Right lobe of liver (tissue), 4 donors: ENCODE results near the gene TTLL10.

Experiments used
- CTCF ChIP-seq, 4 donors: fragments of 200-600 bp in 3 of 4; fragments of 450-650 bp in 1 of 4; IDR thresholded peaks; one replicate each; pipeline versions ENCODE4 v1.5.1 to v1.8.0; 2016 to 2022; ENCODE audit warnings: antibody characterized with exemption in 4 of 4, mild to moderate bottlenecking in 2 of 4
- POLR2A ChIP-seq: fragments of 450-650 bp; IDR thresholded peaks from one replicate; pipeline ENCODE4 v1.6.1; 2017; ENCODE audit warnings: antibody characterized with exemption, mild to moderate bottlenecking
- donor health status: DM: no; HTN: no; CAD: no.
- donor health status: DM: no; HTN: no; CAD: no.
- donor health status: DM: no; HTN: yes; CAD: no.

- TF ChIP-seq CTCF (IDR thresholded peaks at IDR 0.05) (no peak), POLR2A (no peak)
Measured at GRCh38 chr1:1239614-1240347, 66.1 kb downstream of the TTLL10 start.
